ENCODE data around the gene OR4F6.

The OR4F6 gene

DNA sequence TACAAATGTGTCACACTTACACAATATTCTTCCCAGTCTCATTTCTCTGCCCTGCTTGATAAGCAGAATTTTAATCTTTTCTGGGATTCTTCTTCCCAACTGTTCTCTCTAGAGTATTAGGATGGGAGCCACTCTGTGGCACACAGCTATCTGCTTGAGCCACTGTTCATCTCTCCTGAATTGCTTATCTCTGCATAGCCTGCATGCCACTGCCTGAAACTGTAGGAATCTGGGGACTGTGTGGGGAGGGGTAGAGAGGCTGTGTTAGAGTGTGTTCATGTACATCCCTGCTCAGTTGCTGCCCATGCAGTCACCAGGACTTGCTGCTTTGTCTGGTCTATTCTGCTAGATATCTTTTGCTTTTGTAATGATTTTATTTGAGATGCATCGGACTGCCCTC, 2.3 kb upstream of the OR4F6 start:
- in situ Hi-C loops (cut with MboI; ENCODE audit: low pct_unique_long_range_greater_than_20kb, low sequenced_read_pairs), result no loop called here

GRCh38 chr15:101803676-101804075, 367 bp downstream of the OR4F6 start:
- in situ Hi-C loops (cut with MboI; ENCODE audit: low pct_unique_long_range_greater_than_20kb, low sequenced_read_pairs), result no loop called here
- DNase-seq, result no peak

More for the DNA sequence above, 2.3 kb upstream of the OR4F6 start:
- no peak for DNase-seq

DNA sequence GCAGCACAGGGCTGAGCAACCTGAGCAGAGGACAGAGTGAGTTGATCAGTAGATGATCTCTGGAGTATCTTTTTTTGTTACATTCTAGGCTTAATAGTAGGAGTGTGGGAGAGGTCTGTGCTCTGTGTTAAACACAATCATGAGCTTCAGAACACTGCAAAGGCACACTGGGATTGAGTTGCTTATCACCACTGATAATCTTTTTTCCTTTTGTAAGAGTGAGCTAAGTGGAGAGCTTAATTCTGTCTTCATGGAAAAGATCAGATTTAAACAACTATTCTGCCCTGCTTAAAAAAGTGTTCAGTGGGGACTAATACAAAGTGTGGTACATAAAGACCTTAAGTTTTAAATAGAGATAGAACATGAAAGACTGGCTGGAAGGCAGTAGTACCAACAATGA, 1.1 kb downstream of the OR4F6 start:
- in situ Hi-C loops (cut with MboI; ENCODE audit: low pct_unique_long_range_greater_than_20kb, low sequenced_read_pairs), result no loop called here
- DNase-seq, result no peak

- DNase-seq, result no peak
- in situ Hi-C loops (cut with MboI; ENCODE audit: low pct_unique_long_range_greater_than_20kb, low sequenced_read_pairs), result no loop called here
Measured at GRCh38 chr15:101804941-101805340, 1.6 kb downstream of the OR4F6 start.

DNA sequence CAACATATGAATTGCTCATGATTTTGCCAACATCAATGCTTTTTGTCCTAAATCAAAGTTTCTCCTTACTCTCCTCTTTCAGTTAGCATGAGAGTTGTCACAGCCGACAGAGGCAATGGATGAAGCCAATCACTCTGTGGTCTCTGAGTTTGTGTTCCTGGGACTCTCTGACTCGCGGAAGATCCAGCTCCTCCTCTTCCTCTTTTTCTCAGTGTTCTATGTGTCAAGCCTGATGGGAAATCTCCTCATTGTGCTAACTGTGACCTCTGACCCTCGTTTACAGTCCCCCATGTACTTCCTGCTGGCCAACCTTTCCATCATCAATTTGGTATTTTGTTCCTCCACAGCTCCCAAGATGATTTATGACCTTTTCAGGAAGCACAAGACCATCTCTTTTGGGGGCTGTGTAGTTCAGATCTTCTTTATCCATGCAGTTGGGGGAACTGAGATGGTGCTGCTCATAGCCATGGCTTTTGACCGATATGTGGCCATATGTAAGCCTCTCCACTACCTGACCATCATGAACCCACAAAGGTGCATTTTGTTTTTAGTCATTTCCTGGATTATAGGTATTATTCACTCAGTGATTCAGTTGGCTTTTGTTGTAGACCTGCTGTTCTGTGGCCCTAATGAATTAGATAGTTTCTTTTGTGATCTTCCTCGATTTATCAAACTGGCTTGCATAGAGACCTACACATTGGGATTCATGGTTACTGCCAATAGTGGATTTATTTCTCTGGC, 2.5 kb downstream of the OR4F6 start:
- in situ Hi-C loops (cut with MboI; ENCODE audit: low pct_unique_long_range_greater_than_20kb, low sequenced_read_pairs), result no loop called here
- DNase-seq, result peak; percentile 9

DNA sequence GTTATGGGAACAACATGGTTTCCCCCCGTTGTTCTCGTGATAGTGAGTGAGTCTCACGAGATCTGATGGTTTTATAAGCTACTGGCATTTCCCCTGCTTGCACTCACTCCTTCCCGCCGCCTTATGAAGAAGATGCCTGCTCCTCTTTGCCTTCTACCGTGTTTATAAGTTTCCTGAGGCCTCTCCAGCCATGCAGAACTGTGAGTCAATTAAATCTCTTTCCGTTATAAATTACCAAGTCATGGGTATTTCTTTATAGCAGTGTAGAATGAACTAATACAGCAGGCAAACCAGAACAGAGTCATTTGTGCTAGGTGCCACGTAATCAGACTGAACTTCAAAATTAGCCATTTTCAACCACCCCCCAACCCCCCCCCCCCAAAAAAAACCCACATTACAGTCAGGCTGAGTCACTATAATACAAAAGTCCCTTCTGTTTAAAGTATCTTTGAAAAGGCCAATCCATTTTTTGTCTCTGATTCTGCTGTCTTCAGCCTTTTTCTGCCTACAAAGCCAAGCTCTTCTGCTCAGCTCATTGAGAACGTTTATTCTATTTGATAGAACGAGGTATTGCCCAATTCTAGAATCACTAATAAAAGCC, 4.1 kb downstream of the OR4F6 start:
- in situ Hi-C loops (cut with MboI; ENCODE audit: low pct_unique_long_range_greater_than_20kb, low sequenced_read_pairs), result no loop called here
- DNase-seq, result peak; percentile 5

GRCh38 chr15:101808201-101808600, 4.9 kb downstream of the OR4F6 start:
- no peak for DNase-seq
- in situ Hi-C loops (cut with MboI; ENCODE audit: low pct_unique_long_range_greater_than_20kb, low sequenced_read_pairs), result no loop called here

DNA sequence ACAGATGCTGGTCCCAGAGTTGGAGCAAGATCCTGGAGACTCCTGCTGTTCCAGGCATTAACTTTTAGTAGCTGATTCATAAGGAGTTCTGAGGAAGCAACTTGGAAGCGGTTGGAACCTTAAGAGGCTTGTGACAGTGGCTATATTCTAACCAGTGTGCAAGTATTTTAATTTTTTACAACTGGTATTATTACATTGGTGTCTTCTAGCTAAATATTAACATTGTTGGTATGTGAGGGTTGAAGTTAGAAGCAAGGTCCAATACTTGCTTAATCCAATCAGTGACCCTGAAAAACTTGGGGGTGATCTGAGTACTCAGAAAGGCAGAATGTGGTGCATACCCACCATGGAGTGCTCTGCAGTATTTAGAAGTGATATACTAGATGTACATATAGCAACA, 7.1 kb downstream of the OR4F6 start:
- no peak for DNase-seq
- in situ Hi-C loops (cut with MboI; ENCODE audit: low pct_unique_long_range_greater_than_20kb, low sequenced_read_pairs), result no loop called here

- DNase-seq, result peak; percentile 19
Measured at GRCh38 chr15:101810876-101811275, 7.6 kb downstream of the OR4F6 start.

DNA sequence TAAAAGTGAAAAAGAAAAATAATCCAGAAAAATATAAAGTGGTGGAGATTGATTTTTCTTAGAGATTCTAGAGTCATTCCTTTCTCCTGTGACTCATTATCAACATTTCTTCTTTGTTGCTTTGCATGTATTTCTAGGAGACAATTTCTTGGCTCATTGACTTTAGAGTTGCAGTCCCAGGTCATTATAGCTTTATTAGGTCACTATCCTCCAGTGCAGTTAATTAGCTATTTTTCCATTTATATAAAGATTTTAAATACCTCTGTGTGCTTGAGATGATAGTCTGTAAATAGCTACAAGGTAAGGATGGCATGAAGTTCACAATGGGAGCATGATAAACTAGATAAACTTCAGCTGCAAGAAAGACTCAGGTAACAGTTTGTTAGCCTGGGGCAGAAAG, 8.6 kb downstream of the OR4F6 start, which contains the start of gene OR4F15:
Gene OR4F15, plus strand, starts transcription at position 301 of the 400 bp plus-strand sequence. CDS start 5,985 bp downstream, outside the sequence.
- no peak for DNase-seq
- in situ Hi-C loops (cut with MboI; ENCODE audit: low pct_unique_long_range_greater_than_20kb, low sequenced_read_pairs), result no loop called here

More at GRCh38 chr15:101810876-101811275, 7.6 kb downstream of the OR4F6 start:
- in situ Hi-C loops (cut with MboI; ENCODE audit: low pct_unique_long_range_greater_than_20kb, low sequenced_read_pairs), result no loop called here

DNA sequence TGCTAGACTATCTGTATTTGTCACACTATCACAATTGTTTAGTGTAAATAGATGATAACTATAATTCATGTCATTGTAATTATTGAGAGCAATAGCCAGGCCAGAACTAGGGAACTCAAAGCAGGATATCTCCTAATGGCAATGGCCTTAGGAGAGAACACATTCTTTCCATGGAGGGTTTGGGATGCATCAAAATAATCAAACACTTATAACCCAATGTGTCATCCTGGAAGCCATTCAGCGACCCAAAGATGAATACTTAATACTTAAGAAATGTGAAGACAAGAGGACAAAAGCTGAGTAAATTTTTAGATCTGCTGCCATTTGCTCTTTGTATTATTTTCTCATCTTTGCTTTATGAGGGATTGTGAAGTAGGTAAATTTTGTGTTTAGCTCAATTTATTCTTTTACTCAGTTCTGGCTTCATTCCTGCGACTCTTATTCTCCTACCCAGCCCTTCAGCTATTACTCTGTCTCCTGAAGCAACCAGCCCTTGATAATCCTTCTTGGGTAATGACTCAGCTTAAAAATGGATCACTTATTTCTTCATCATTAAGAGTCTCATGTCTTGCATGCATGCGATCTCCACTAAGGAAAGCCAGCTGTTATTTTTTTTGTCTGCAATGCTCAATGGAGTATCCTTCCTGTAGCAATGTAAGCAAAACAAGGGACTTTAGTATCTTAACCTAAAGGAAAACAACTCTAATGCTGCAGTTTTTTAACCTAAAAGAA, 10.7 kb downstream of the OR4F6 start:
- no peak for DNase-seq
- in situ Hi-C loops (cut with MboI; ENCODE audit: low pct_unique_long_range_greater_than_20kb, low sequenced_read_pairs), result no loop called here

DNA sequence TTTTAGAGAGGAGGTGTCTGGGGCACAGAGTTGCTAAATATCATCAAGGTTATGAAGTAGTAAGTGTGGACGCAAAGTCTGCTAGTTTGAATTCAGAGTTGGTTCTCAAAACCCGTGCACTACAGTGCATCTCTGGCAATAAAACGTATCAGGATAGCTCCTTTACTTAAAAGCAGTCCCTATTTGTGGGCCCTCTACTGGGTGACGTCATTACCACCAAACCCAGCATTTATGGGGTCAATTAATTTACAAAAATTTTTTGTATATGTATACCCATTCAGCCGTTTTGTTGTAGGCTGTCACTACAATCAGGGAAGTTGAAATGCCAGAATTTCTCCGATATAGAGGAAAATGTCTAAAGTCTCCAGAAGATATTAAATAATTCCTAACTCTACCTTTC, 17.5 kb downstream of the OR4F6 start:
- in situ Hi-C loops (cut with MboI; ENCODE audit: low pct_unique_long_range_greater_than_20kb, low sequenced_read_pairs), result no loop called here
- DNase-seq, result no peak

DNA sequence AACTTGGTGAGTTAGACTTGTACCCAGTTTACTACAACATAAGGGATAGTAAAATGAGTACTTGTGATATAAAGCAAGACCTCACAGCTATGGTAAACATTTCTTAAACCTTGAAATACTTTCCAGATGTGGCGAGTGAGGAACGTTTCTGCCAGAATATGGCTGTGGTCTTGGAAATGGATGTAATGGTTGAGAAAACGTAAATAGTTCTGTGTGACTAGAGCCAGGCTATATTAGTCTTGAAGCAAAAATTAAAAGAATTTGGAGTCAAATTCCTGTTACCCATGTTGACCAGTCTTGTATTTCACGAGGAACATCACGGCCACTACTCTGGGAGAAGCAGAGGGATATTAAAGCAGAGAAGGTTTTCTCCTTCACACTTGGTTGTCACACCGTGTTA, 23.9 kb downstream of the OR4F6 start:
- in situ Hi-C loops (cut with MboI; ENCODE audit: low pct_unique_long_range_greater_than_20kb, low sequenced_read_pairs), result no loop called here
- DNase-seq, result no peak

- no peak for DNase-seq
- in situ Hi-C loops (cut with MboI; ENCODE audit: low pct_unique_long_range_greater_than_20kb, low sequenced_read_pairs), result no loop called here
Measured at GRCh38 chr15:101828774-101829173, 25.5 kb downstream of the OR4F6 start.

- no peak for DNase-seq
- in situ Hi-C loops (cut with MboI; ENCODE audit: low pct_unique_long_range_greater_than_20kb, low sequenced_read_pairs), result no loop called here
Measured at GRCh38 chr15:101841656-101842055, 38.3 kb downstream of the OR4F6 start.

DNA sequence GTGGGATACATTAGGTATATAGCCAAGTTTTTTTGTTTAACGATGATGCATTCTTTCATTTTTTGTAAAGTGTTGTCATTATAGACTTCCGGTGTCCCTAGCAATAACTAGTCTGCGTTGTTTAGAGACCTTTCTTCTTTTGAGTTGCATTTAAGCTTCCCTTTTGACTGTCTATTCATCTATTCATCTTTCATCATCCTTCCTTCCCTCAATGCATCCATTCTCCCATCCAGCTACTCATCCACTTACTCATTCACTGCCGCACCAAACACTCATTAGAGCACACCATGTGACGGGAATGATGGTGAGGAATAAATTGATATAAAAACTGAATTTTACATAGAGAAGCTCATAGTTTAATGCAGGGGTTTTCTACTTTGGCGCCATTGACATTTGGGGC, 41.6 kb downstream of the OR4F6 start:
- in situ Hi-C loops (cut with MboI; ENCODE audit: low pct_unique_long_range_greater_than_20kb, low sequenced_read_pairs), result no loop called here
- no peak for DNase-seq

DNA sequence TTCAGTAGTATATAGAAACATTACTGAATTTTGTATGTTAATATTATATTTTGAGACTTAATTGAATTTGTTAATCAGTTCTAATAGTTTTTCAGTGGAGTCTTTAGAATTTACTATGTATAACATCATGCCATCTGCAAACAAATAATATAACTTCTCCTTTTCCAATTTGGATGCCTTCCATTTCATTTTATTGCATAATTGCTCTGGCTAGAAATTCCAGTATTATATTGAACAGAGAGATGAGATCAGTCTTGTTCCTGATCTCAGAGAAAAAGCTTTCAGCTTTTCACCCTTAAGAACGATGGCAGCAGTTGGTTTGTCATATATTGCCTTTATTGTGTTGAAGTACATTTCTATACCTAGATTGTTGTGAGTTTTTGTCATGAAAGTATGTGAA, 49.0 kb downstream of the OR4F6 start:
- in situ Hi-C loops (cut with MboI; ENCODE audit: low pct_unique_long_range_greater_than_20kb, low sequenced_read_pairs), result no loop called here

More for the DNA sequence above, 49.0 kb downstream of the OR4F6 start:
- DNase-seq, result no peak
